ENCODE measurements around the gene REEP6.
"Not testable (repeated sequence)": the region's sequence is repeated elsewhere in the genome, so short reads cannot be mapped to it uniquely, and the experiment has no call there.

GRCh38 chr19:1499231-1499630, 8.2 kb downstream of the REEP6 start:
- not testable (repeated sequence) for TF ChIP-seq CTCF (IDR thresholded peaks at IDR 0.05; ENCODE audit: insufficient read depth, low read length, poor library complexity, severe bottlenecking); EZH2phosphoT487 (conservative IDR thresholded peaks at IDR 0.05; ENCODE audit: low read length)

Measured in SU-DHL-6 (cell line).